ENCODE data around the gene CDH23. TPM values are rescaled to one million over a fixed set of nuclear protein-coding genes. Genes with fewer than 3 reads are reported as not detected.

The CDH23 gene
- polyA plus RNA-seq, 1 donor = 4.2 TPM

GRCh38 chr10:71763352-71764127 lies 366.8 kb downstream of the CDH23 start:
- no peak for DNase-seq

- DNase-seq = no peak
Observed at GRCh38 chr10:71765176-71765904, 368.6 kb downstream of the CDH23 start.

GRCh38 chr10:71765906-71766716 lies 369.4 kb downstream of the CDH23 start:
- no peak for DNase-seq

GRCh38 chr10:71766717-71767419 lies 370.1 kb downstream of the CDH23 start:
- no peak for DNase-seq

DNA sequence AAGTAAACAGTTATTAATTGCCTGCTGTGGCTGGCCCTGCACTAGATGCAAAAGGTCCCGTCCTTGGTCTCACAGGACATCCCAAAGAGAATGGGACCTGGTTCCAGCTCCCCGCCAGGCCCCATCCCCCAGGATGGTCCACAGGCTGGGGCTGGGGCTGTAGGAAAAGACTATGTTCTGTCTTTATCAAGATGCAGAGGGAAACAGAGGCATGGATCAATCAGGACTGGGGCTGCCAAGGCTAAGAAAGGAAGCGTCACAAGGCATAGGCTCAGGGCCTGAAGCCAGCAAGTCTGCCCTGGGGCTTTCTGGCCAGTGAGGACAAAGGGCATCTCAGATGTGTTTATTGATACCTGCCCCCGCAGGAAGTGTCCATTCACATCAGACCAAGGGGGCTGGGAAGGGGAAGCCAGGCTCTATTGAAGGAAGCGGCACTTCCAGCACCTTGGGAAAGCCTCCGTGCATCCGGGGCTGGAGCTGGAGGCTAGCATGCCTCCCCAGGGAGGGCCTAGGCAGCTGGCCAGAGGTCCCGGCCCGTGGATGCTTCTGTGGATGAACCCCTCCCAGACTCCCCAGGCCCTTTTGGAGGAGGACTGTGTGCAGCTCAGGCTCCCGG lies 370.8 kb downstream of the CDH23 start:
- DNase-seq = no peak

- no peak for DNase-seq
Observed at GRCh38 chr10:71769279-71769823, 372.6 kb downstream of the CDH23 start.

DNA sequence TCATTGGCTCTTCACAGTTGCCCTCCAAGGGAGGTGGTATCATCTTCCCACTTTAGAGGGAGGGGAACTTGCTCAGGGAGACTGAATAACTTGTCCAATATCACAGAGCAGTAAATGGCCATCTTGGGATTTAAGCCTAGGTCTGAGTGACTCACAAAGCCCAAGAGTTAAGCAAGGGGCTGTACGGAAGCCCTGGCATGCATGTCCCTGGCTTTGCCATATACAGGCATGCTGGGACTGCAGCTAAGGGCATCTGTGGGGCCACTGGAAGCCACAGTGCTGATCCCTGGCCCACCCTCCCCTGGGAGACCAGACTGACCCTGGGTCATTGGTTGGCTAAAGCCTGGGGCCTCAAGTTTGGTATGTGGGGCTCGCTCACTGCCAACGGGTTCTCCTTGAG lies 373.5 kb downstream of the CDH23 start:
- no peak for DNase-seq

- no peak for DNase-seq
Observed at GRCh38 chr10:71770789-71771188, 374.1 kb downstream of the CDH23 start.

GRCh38 chr10:71771204-71771603 lies 374.5 kb downstream of the CDH23 start:
- DNase-seq = no peak

DNA sequence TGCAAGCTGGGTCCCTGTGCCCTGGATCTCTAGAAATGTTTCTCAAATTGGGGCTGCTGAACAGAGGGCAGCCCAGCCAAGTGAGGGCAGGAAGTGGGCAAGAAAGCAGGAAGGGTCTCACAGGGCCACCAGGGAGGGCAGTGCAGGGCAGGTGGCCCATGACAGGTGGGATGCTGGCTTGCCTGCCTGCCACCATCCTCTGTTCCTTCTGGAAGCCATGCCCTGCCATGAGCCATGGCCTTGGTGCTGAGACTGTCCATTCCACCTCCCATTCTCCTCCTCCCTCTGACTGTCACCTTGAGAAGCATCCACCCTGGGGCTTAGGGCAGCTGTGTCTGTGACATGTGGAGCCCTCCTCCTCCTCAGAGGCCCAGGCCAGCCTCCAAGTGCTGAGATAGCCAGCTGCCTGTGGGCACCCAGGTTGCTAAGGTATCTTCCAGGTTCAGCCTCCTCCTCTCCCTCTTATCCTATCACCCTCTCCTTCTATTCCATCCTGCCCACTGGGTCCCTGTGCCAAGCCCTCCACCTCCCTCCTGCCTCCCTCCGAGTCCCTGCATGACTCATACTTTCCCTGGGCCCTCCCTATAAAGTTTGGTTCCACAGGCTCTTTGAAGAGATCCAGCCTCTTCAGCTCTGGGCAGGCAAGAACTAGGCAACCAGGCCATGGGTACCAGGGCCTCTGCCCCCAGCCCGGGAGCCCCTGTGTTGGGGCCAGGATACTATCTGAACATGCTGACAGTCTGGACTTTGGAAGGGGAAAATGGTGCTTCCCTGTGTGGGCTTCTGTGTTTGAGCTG lies 375.3 kb downstream of the CDH23 start:
- DNase-seq = no peak

DNA sequence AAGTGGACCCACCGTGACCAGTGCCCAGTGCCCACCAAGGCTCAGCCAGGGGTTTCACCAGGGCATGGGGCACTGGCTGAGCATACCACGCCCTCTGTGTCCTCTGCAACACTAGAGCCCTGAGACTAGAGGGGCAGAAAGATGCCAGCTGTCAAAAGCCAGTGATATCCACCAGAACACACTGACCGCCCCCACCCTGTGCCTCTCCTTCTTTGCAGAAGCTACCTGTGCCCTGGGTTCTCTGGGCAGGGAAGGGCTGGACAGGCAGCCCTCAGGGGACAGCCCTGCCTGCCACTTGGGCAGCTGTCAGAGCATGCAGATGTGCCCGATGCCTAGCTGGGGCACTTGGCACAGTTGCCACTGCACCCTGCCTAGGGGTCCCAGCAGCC lies 376.1 kb downstream of the CDH23 start:
- no peak for DNase-seq

DNA sequence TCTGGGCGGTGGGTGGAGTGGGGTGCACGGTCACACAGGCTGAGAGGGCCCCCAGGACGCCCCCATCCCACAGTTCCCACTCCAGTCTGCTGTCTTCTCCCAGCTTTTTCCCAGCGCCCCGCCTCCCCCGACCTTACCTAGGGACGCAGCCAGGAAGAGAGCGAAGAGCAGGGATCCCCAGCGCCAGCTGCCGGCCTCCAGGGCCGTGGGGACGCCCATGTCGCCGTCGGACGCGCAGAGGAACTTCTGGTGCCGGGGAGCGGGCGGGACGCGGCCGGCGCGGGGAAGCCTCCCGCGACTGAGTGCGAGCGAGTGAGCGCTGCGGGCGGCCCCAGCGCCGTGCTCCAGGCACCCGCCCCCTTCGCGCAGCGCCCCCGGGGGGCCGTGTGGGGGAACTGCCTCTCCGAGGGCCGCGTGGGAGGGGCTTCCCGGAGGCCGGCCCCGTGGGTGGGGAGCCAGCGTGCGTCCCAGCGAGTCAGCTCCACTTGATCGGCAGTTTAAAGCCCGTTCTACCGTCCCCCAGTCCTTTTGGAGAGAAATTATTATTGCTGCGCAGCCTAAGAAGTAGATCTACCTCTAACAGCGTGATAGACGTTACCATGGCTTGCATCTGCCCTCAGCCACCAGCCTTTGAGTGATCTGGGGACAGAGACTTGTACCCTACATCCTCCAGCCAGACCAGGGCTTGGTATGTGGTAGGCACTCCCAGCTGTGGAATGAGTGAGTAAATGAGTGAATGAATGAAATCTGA lies 376.7 kb downstream of the CDH23 start, which contains the start of gene VSIR:
Gene VSIR, minus strand, starts transcription at position 300 of the 751 bp plus-strand sequence. Its CDS starts 81 bp downstream, at position 219.
- peak; percentile 89 for DNase-seq

DNA sequence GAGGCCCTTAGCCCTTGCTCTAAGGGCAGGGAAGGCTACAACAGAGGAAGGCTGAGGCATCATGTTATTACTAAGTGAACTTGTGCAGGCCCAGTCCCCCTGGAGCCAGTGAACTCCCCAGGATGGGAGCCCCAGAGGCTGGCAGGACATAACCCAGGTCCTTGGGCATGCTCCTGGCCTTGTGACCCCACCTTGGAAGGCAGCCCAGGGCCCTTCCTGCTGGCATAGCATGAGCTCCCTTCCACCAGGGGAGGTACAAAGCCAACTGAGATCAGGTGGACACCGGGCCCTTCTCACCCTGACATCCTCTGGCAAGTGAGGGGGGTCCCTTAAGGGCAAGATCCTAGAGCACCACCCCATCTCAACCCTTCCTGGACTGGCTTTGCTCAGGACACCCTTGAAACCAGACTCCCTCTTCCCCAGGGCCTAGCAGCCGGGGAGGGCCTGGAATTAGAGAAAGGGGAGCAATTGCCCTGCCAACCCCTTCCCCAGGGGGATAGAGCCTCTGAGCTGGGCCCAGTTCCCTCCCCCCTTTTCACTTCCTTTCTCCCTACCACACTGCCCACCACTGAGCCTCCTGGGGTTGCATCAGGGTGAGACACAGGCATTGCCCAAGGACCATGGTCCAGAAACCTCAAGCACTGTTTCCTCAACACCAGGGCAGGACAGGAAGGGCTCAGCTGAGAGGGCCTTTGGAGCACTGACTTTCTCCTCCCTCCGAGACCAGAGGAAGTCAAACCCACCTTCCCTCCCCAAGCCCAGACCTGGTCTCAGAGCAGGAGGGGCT lies 378.4 kb downstream of the CDH23 start:
- no peak for DNase-seq

- no peak for DNase-seq
Observed at GRCh38 chr10:71776481-71776925, 379.8 kb downstream of the CDH23 start.

GRCh38 chr10:71777213-71777985 lies 380.7 kb downstream of the CDH23 start:
- no peak for DNase-seq

DNA sequence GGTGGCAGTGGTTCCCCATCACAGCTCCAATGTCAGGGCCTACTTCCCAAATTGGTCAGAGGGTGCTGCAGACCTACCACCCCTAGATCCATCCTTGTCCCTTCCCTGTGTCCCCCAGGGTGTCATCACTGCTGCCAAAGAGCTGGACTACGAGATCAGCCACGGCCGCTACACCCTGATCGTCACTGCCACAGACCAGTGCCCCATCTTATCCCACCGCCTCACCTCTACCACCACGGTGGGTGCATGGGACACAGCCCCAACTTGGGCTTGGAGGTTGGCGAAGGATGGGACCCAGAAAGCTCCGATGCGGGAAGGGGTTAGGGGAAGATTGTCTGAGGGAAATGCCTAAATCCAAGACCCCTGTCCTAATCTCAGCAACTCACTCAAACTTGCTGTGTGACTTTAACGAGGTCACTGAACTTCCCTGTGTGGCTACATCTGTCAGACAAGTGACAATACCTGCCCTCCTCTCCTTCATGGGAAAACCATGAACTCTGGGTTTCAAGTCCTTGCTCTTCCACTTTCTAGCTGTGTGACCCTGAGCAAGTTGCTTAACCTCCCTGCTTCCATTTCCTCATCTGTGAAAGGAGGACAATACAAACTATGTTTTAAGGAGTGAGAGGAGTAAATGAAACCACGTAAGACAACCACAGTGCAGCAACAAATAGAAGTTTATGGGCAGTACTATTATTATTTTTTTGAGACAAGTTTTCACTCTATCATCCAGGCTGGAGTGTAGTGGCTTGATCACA lies 381.5 kb downstream of the CDH23 start:
- no peak for DNase-seq

GRCh38 chr10:71779641-71780040 lies 382.9 kb downstream of the CDH23 start:
- DNase-seq = no peak

Data from hindlimb muscle (tissue), 1 donor.